B cell (primary cell): ENCODE data around the gene C19orf73.
"Not testable (repeated sequence)": the region's sequence is repeated elsewhere in the genome, so short reads cannot be mapped to it uniquely, and the experiment has no call there.

Experiments
- EZH2 ChIP-seq: IDR thresholded peaks from 2 replicates; pipeline ENCODE4 v1.6.1; 2012; ENCODE audit warnings: borderline replicate concordance, low read depth, mild to moderate bottlenecking, moderate library complexity, low read length; ENCODE audit not compliant: insufficient read depth, poor library complexity, severe bottlenecking
- TF ChIP-seq, protein P1 (sequence below): fragments of 200-600 bp; IDR thresholded peaks from one replicate; pipeline ENCODE4 v1.8.0; 2022; ENCODE audit warnings: antibody characterized with exemption, mild to moderate bottlenecking

DNA sequence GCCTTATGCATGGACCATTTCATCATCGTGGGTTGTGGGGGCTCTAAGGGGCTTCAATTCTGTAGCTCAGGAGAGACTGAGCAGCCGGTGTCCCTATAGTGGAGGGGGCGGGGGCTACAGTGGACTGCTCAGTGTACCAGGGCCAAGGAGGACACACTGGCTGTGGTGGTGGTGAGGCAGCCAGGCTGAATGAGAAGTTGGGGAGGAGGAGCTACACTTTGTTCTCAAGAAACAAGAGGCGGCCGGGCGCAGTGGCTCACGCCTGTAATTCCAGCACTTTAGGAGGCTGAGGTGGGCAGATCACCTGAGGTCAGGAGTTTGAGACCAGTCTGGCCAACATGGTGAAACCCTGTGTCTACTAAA lies 27.4 kb upstream of the C19orf73 start:
- TF ChIP-seq, protein P1, sequence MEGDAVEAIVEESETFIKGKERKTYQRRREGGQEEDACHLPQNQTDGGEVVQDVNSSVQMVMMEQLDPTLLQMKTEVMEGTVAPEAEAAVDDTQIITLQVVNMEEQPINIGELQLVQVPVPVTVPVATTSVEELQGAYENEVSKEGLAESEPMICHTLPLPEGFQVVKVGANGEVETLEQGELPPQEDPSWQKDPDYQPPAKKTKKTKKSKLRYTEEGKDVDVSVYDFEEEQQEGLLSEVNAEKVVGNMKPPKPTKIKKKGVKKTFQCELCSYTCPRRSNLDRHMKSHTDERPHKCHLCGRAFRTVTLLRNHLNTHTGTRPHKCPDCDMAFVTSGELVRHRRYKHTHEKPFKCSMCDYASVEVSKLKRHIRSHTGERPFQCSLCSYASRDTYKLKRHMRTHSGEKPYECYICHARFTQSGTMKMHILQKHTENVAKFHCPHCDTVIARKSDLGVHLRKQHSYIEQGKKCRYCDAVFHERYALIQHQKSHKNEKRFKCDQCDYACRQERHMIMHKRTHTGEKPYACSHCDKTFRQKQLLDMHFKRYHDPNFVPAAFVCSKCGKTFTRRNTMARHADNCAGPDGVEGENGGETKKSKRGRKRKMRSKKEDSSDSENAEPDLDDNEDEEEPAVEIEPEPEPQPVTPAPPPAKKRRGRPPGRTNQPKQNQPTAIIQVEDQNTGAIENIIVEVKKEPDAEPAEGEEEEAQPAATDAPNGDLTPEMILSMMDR, result not testable (repeated sequence)
- TF ChIP-seq EZH2, result not testable (repeated sequence)
